OCI-LY3 (cell line): ENCODE results near the gene TBC1D21.

ENCODE experiments used
- EZH2phosphoT487 ChIP-seq: fragments of 200-600 bp; shearing (Covaris generic); IDR thresholded peaks from 2 replicates; pipeline ENCODE4 v1.6.1; 2018; ENCODE audit warnings: antibody characterized with exemption, mixed run types, low read depth
- TF ChIP-seq, protein P1 (sequence below): fragments of 200-600, 300-600 bp; sonication (generic); IDR thresholded peaks from 2 replicates; pipeline ENCODE4 v1.5.1; 2014; ENCODE audit warnings: antibody characterized with exemption, low read length, low read depth

DNA sequence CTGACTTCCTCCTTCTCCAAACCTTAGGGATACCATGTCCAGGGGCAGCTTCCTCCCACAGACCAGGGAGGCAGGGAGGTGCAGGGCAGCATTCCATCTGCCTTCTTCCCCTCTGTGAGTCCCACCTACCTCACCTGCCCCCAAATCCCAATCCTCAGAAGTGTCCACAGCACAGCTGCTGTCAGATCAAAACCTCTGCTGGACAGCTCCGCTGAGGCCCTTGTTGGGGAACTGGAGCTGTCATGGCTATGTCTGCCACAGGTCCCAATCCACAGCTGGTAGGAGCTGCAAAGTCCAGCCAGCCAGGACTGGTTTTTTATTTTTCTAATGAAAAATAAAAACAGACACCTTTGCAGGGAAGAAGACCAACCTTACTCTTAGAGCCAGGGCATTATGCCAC lies 40.7 kb upstream of the TBC1D21 start:
- TF ChIP-seq, protein P1, sequence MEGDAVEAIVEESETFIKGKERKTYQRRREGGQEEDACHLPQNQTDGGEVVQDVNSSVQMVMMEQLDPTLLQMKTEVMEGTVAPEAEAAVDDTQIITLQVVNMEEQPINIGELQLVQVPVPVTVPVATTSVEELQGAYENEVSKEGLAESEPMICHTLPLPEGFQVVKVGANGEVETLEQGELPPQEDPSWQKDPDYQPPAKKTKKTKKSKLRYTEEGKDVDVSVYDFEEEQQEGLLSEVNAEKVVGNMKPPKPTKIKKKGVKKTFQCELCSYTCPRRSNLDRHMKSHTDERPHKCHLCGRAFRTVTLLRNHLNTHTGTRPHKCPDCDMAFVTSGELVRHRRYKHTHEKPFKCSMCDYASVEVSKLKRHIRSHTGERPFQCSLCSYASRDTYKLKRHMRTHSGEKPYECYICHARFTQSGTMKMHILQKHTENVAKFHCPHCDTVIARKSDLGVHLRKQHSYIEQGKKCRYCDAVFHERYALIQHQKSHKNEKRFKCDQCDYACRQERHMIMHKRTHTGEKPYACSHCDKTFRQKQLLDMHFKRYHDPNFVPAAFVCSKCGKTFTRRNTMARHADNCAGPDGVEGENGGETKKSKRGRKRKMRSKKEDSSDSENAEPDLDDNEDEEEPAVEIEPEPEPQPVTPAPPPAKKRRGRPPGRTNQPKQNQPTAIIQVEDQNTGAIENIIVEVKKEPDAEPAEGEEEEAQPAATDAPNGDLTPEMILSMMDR: no peak
- TF ChIP-seq EZH2phosphoT487: no peak
